ENCODE measurements around the gene CXXC5. TPM values are rescaled to one million over a fixed set of nuclear protein-coding genes. Genes with fewer than 3 reads are reported as not detected.

Gene CXXC5
- total and polyA plus RNA-seq, 9 of the 15 experiments (the other 6 are each of a cell fraction or from before 2014, with no cell fraction given): 1.9 to 123 (median 45.8) TPM

DNA sequence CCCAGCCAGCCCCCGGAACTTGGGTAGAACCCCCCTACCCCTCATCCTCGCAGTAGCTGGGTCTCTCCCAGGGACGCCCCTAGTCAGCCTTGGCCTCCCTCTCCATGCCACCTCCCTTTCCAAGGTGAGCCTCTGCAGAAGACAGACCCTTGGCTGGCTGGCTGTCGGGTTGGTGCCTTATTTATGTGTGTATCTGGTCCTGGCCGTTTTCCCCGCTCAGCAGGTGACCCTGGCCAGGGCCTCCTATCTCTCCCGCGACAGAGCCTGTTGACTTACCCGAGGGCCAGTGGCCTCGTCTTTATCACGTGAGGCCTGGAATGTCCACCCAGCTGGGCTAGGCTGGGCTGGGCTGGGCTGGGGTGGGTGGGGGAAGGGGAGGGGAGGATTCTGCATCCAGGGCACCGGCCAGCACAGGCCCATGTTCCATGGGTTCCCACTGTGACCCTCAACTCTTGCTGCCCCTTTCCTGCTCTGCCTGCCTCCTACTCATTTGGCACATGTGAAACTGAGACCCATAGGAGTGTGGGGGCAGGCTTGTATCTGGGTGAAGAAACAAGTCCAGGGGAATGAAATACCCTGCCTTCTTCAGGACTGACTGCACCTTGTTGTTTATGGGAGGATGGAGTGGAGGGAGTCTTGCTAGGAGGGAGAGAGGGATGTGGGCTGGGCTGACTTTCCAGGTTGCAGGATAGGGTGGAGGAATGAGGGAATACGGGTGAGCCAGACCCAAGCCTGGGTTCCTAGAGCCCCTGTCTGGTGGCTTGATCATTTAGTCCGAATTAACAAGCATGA, 3.1 kb downstream of the CXXC5 start (continued):
- TF ChIP-seq MAZ (CRISPR knock-in tag; conservative IDR thresholded peaks at IDR 0.05 in 1 of 2, IDR thresholded peaks at IDR 0.05 in 1 of 2): peak in 1 of 2 experiments; percentile 15; a peak in 1 of 4 replicates
- no peak for TF ChIP-seq COPS2 (conservative IDR thresholded peaks at IDR 0.05)
- peak; percentile 86 for TF ChIP-seq TEAD4 (IDR thresholded peaks at IDR 0.05; ENCODE audit: low read length)
- no peak for TF ChIP-seq TEAD4 (CRISPR knock-in tag; IDR thresholded peaks at IDR 0.05; ENCODE audit: borderline replicate concordance)
- peak; percentile 84 for TF ChIP-seq NCOR1 (IDR thresholded peaks at IDR 0.05)
- TF ChIP-seq MYBL2 (IDR thresholded peaks at IDR 0.05; ENCODE audit: low read depth): no peak
- no peak for TF ChIP-seq MYBL2 (CRISPR knock-in tag; IDR thresholded peaks at IDR 0.05; ENCODE audit: borderline replicate concordance)
- TF ChIP-seq, protein P1, sequence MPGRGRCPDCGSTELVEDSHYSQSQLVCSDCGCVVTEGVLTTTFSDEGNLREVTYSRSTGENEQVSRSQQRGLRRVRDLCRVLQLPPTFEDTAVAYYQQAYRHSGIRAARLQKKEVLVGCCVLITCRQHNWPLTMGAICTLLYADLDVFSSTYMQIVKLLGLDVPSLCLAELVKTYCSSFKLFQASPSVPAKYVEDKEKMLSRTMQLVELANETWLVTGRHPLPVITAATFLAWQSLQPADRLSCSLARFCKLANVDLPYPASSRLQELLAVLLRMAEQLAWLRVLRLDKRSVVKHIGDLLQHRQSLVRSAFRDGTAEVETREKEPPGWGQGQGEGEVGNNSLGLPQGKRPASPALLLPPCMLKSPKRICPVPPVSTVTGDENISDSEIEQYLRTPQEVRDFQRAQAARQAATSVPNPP (IDR thresholded peaks at IDR 0.05; ENCODE audit: borderline replicate concordance, insufficient read depth, insufficient read length): no peak
- TF ChIP-seq, protein P2, sequence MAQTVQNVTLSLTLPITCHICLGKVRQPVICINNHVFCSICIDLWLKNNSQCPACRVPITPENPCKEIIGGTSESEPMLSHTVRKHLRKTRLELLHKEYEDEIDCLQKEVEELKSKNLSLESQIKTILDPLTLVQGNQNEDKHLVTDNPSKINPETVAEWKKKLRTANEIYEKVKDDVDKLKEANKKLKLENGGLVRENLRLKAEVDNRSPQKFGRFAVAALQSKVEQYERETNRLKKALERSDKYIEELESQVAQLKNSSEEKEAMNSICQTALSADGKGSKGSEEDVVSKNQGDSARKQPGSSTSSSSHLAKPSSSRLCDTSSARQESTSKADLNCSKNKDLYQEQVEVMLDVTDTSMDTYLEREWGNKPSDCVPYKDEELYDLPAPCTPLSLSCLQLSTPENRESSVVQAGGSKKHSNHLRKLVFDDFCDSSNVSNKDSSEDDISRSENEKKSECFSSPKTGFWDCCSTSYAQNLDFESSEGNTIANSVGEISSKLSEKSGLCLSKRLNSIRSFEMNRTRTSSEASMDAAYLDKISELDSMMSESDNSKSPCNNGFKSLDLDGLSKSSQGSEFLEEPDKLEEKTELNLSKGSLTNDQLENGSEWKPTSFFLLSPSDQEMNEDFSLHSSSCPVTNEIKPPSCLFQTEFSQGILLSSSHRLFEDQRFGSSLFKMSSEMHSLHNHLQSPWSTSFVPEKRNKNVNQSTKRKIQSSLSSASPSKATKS (CRISPR knock-in tag; IDR thresholded peaks at IDR 0.05): no peak
- peak; percentile 42 for TF ChIP-seq CCNT2 (IDR thresholded peaks at IDR 0.05; ENCODE audit: borderline replicate concordance, extremely low read depth, insufficient read length, low read depth, low read length)
- TF ChIP-seq MAFK (IDR thresholded peaks at IDR 0.05; ENCODE audit: low read length): no peak
- TF ChIP-seq ZNF75A (CRISPR knock-in tag; IDR thresholded peaks at IDR 0.05): no peak
- TF ChIP-seq POLR2AphosphoS2 (IDR thresholded peaks at IDR 0.05; ENCODE audit: low read length): no peak
- no peak for TF ChIP-seq SAP30 (IDR thresholded peaks at IDR 0.05; ENCODE audit: borderline replicate concordance, insufficient read depth, low read depth, low read length, poor library complexity, severe bottlenecking)
- no peak for TF ChIP-seq ZNF347 (CRISPR knock-in tag; IDR thresholded peaks at IDR 0.05; ENCODE audit: low read depth)
- peak; percentile 29; the same call in 1 of the 2 replicates for TF ChIP-seq MBD2 (IDR thresholded peaks at IDR 0.05; ENCODE audit: borderline replicate concordance, low read depth)
- no peak for TF ChIP-seq CBX8 (IDR thresholded peaks at IDR 0.05; ENCODE audit: borderline replicate concordance, extremely low read depth, low read depth, low read length, poor library complexity, severe bottlenecking)
- no peak for TF ChIP-seq SIN3B (IDR thresholded peaks at IDR 0.05; ENCODE audit: low read depth)
- no peak for TF ChIP-seq ZNF707 (CRISPR knock-in tag; conservative IDR thresholded peaks at IDR 0.05)
- no peak for TF ChIP-seq MEF2A (IDR thresholded peaks at IDR 0.05; ENCODE audit: control insufficient read depth, low read depth, low read length)
- TF ChIP-seq, protein P3, sequence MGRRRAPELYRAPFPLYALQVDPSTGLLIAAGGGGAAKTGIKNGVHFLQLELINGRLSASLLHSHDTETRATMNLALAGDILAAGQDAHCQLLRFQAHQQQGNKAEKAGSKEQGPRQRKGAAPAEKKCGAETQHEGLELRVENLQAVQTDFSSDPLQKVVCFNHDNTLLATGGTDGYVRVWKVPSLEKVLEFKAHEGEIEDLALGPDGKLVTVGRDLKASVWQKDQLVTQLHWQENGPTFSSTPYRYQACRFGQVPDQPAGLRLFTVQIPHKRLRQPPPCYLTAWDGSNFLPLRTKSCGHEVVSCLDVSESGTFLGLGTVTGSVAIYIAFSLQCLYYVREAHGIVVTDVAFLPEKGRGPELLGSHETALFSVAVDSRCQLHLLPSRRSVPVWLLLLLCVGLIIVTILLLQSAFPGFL (CRISPR knock-in tag; IDR thresholded peaks at IDR 0.05): no peak
- TF ChIP-seq TCF3 (CRISPR knock-in tag; IDR thresholded peaks at IDR 0.05): peak; percentile 82

All from K562 (cell line).